SU-DHL-6 (cell line): ENCODE results near the gene ZNF580.

Experiments
- H2AFZ ChIP-seq: fragments of 200-600 bp; sonication (generic); 2 replicates; pipeline ENCODE4 v1.6.1; 2014; ENCODE audit warnings: low read depth, mild to moderate bottlenecking, moderate library complexity, mixed read lengths, antibody characterized with exemption, low read length; ENCODE audit not compliant: severe bottlenecking
- H3F3A ChIP-seq: fragments of 200-600 bp; shearing (Covaris generic); 2 replicates; pipeline ENCODE4 v1.6.0; 2016; ENCODE audit warnings: antibody characterized with exemption, mild to moderate bottlenecking; ENCODE audit not compliant: insufficient read depth
- H3K27ac ChIP-seq: fragments of 200-600 bp; sonication (generic); 2 replicates; pipeline ENCODE4 v1.5.1; 2016; ENCODE audit warnings: low read depth, mild to moderate bottlenecking, low read length, moderate library complexity, mixed read lengths
- H3K27me3 ChIP-seq: fragments of 200-600 bp; sonication (generic), shearing (Covaris generic); 2 replicates; pipeline ENCODE4 v1.6.0; 2014; ENCODE audit warnings: mild to moderate bottlenecking, low read length
- H3K36me3 ChIP-seq: fragments of 200-600 bp; sonication (generic); 2 replicates; pipeline ENCODE4 v1.6.1; 2014; ENCODE audit warnings: mild to moderate bottlenecking, low read length, mixed read lengths
- H3K4me2 ChIP-seq: fragments of 300-600, 200-600 bp; shearing (Covaris generic), sonication (generic); 2 replicates; pipeline ENCODE4 v1.6.0; 2014; ENCODE audit warnings: low read length, low read depth, mild to moderate bottlenecking; ENCODE audit not compliant: poor library complexity, severe bottlenecking
- H3K4me3 ChIP-seq: fragments of 200-600 bp; sonication (generic); 2 replicates; pipeline ENCODE4 v1.5.1; 2014; ENCODE audit warnings: antibody characterized with exemption, low read length, mild to moderate bottlenecking, mixed read lengths; ENCODE audit not compliant: insufficient read depth, poor library complexity, severe bottlenecking
- H3K79me2 ChIP-seq: fragments of 200-600 bp; sonication (generic); 2 replicates; pipeline ENCODE4 v1.6.1; 2014; ENCODE audit warnings: mild to moderate bottlenecking, low read length, moderate library complexity; ENCODE audit not compliant: insufficient read depth
- H3K9ac ChIP-seq: fragments of 200-600 bp; sonication (generic); 2 replicates; pipeline ENCODE4 v1.7.0; 2014; ENCODE audit warnings: mild to moderate bottlenecking, low read length
- H3K9me2 ChIP-seq: fragments of 200-600 bp; sonication (generic); replicated peaks from 2 replicates; pipeline ENCODE4 v1.6.1; 2014; ENCODE audit warnings: low read length; ENCODE audit not compliant: insufficient read depth
- H3K9me3 ChIP-seq: fragments of 200-600 bp; sonication (generic); 2 replicates; pipeline ENCODE4 v1.6.1; 2014; ENCODE audit warnings: low read length, mixed read lengths; ENCODE audit not compliant: insufficient read depth
- H4K20me1 ChIP-seq: fragments of 200-600 bp; sonication (generic); 2 replicates; pipeline ENCODE4 v1.6.1; 2014; ENCODE audit warnings: low read depth, mild to moderate bottlenecking, antibody characterized with exemption, low read length, moderate library complexity, mixed read lengths
- CTCF ChIP-seq: fragments of 200-600 bp; sonication (generic); IDR thresholded peaks from one replicate; pipeline ENCODE4 v1.5.1; 2017; ENCODE audit warnings: antibody characterized with exemption, mild to moderate bottlenecking, low read length, moderate library complexity; ENCODE audit not compliant: insufficient read depth, poor library complexity, severe bottlenecking
- EZH2phosphoT487 ChIP-seq: fragments of 200-600 bp; sonication (generic), shearing (Covaris generic); conservative IDR thresholded peaks from 2 replicates; pipeline ENCODE4 v1.6.1; 2018; ENCODE audit warnings: mild to moderate bottlenecking, antibody characterized with exemption, low read length, moderate library complexity, mixed read lengths

Gene ZNF580

GRCh38 chr19:55685776-55686175 is 45.0 kb downstream of the ZNF580 start:
- Histone ChIP-seq H3K27me3 (no peaks in the 10 kb centered on the region), H3K36me3 (no peaks in the 10 kb centered on the region), H3K9me3 (no peaks in the 10 kb centered on the region), H3K4me3 (no peak overlapping the region), H4K20me1 (no peaks in the 10 kb centered on the region; the same call in 1 of the 2 replicates), H3K79me2 (peaks cover 55% of the 10 kb centered on the region), H3K9ac (no peak overlapping the region), H3F3A (peaks cover 5% of the 10 kb centered on the region; the same call in 1 of the 2 replicates), H3K9me2 (no peaks in the 10 kb centered on the region), H3K27ac (no peak overlapping the region), H3K4me2 (no peak overlapping the region), H2AFZ (no peak overlapping the region)
- TF ChIP-seq EZH2phosphoT487, result no peak
- TF ChIP-seq CTCF, result no peak

GRCh38 chr19:55686311-55687050 is 45.7 kb downstream of the ZNF580 start:
- no peaks in the 10 kb centered on the region for H3K27me3 ChIP-seq
- H3K9me2 ChIP-seq, result no peaks in the 10 kb centered on the region
- H3K36me3 ChIP-seq, result no peaks in the 10 kb centered on the region
- no peak overlapping the region for H3K4me3 ChIP-seq
- H3K4me2 ChIP-seq, result no peak overlapping the region
- no peak for TF ChIP-seq EZH2phosphoT487
- no peak for TF ChIP-seq CTCF
- H4K20me1 ChIP-seq, result no peaks in the 10 kb centered on the region; the same call in 1 of the 2 replicates
- peaks cover 2% of the 10 kb centered on the region; the same call in 1 of the 2 replicates for H3F3A ChIP-seq
- H2AFZ ChIP-seq, result no peak overlapping the region
- no peak overlapping the region for H3K27ac ChIP-seq
- H3K79me2 ChIP-seq, result peaks cover 48% of the 10 kb centered on the region
- no peaks in the 10 kb centered on the region for H3K9me3 ChIP-seq
- H3K9ac ChIP-seq, result no peak overlapping the region

GRCh38 chr19:55687281-55688201 is 46.7 kb downstream of the ZNF580 start:
- H3K4me3 ChIP-seq, result no peak overlapping the region
- no peaks in the 10 kb centered on the region for H3K9me2 ChIP-seq
- H2AFZ ChIP-seq, result no peak overlapping the region
- no peaks in the 10 kb centered on the region for H3F3A ChIP-seq
- H3K36me3 ChIP-seq, result no peaks in the 10 kb centered on the region
- no peak overlapping the region for H3K27ac ChIP-seq
- peaks cover 39% of the 10 kb centered on the region for H3K79me2 ChIP-seq
- no peak overlapping the region for H3K9ac ChIP-seq
- no peak overlapping the region for H3K4me2 ChIP-seq
- TF ChIP-seq CTCF, result no peak
- TF ChIP-seq EZH2phosphoT487, result no peak
- no peaks in the 10 kb centered on the region; the same call in 1 of the 2 replicates for H4K20me1 ChIP-seq
- H3K9me3 ChIP-seq, result no peaks in the 10 kb centered on the region
- H3K27me3 ChIP-seq, result no peaks in the 10 kb centered on the region
